Liver (tissue), 9 donors: ENCODE data around the gene ST3GAL4. TPM values are rescaled to one million over a fixed set of nuclear protein-coding genes. Genes with fewer than 3 reads are reported as not detected.

Source experiments
- DNase-seq: peaks from one replicate; pipeline ENCODE4 v3.0.0-alpha.2; 2017; ENCODE audit warnings: low spot score
- H3K27ac ChIP-seq, 2 donors: one replicate each; pipeline ENCODE4 v1.7.0; 2013; ENCODE audit warnings: inconsistent platforms in 2 of 2, low read length in 2 of 2, control low read depth in 1 of 2, low read depth in 1 of 2, mild to moderate bottlenecking in 1 of 2
- H3K27me3 ChIP-seq, 4 donors: one replicate each; pipeline versions ENCODE4 v1.6.1 to v1.7.0; 2013; ENCODE audit warnings: low read length in 3 of 4, inconsistent platforms in 1 of 4, mild to moderate bottlenecking in 1 of 4, moderate library complexity in 1 of 4; ENCODE audit not compliant: control insufficient read depth in 4 of 4, insufficient read depth in 4 of 4
- H3K36me3 ChIP-seq, 4 donors: one replicate each; pipeline versions ENCODE4 v1.6.1 to v1.7.0; 2013; ENCODE audit warnings: low read length in 3 of 4, mild to moderate bottlenecking in 3 of 4, low read depth in 1 of 4, moderate library complexity in 1 of 4; ENCODE audit not compliant: control insufficient read depth in 4 of 4, insufficient read depth in 3 of 4
- H3K4me1 ChIP-seq, 4 donors: one replicate each; pipeline versions ENCODE4 v1.6.1 to v1.7.0; 2013; ENCODE audit warnings: low read length in 3 of 4, mild to moderate bottlenecking in 3 of 4, moderate library complexity in 1 of 4; ENCODE audit not compliant: control insufficient read depth in 4 of 4, insufficient read depth in 4 of 4
- H3K4me3 ChIP-seq, 3 donors: one replicate each; pipeline versions ENCODE4 v1.6.1 to v1.7.0; 2013; ENCODE audit warnings: low read length in 3 of 3, control low read depth in 1 of 3, low read depth in 1 of 3, mild to moderate bottlenecking in 1 of 3
- H3K9ac ChIP-seq, 2 donors: one replicate each; pipeline ENCODE4 v1.7.0; 2013; ENCODE audit warnings: low read length in 2 of 2, mild to moderate bottlenecking in 2 of 2, moderate library complexity in 2 of 2, control low read depth in 1 of 2, low read depth in 1 of 2
- H3K9me3 ChIP-seq, 4 donors: one replicate each; pipeline versions ENCODE4 v1.6.1 to v1.7.0; 2013; ENCODE audit warnings: low read length in 3 of 4; ENCODE audit not compliant: control insufficient read depth in 4 of 4
- EGR1 ChIP-seq, 2 donors: IDR thresholded peaks; 2 replicates each; pipeline ENCODE4 v1.6.1; 2016 to 2018; ENCODE audit warnings: antibody characterized with exemption in 2 of 2, low read depth in 2 of 2
- FOXA1 ChIP-seq: IDR thresholded peaks from 2 replicates; pipeline ENCODE4 v1.6.1; 2016; ENCODE audit warnings: antibody characterized with exemption
- FOXA2 ChIP-seq: IDR thresholded peaks from 2 replicates; pipeline ENCODE4 v1.6.1; 2016; ENCODE audit warnings: antibody characterized with exemption
- HNF4A ChIP-seq, 2 donors: conservative IDR thresholded peaks; 2 replicates each; pipeline ENCODE4 v1.6.1; 2016; ENCODE audit warnings: antibody characterized with exemption in 2 of 2, mild to moderate bottlenecking in 2 of 2
- HNF4G ChIP-seq: IDR thresholded peaks from 2 replicates; pipeline ENCODE4 v1.6.1; 2016; ENCODE audit warnings: antibody characterized with exemption
- JUND ChIP-seq, 2 donors: IDR thresholded peaks; 2 replicates each; pipeline ENCODE4 v1.6.1; 2016; ENCODE audit warnings: antibody characterized with exemption in 2 of 2
- NR2F2 ChIP-seq: IDR thresholded peaks from 2 replicates; pipeline ENCODE4 v1.6.1; 2016; ENCODE audit warnings: antibody characterized with exemption
- RXRA ChIP-seq, 2 donors: IDR thresholded peaks; 2 replicates each; pipeline ENCODE4 v1.6.1; 2017 to 2018; ENCODE audit warnings: antibody characterized with exemption in 2 of 2, mild to moderate bottlenecking in 1 of 2
- SP1 ChIP-seq: IDR thresholded peaks from 2 replicates; pipeline ENCODE4 v1.6.1; 2018; ENCODE audit warnings: antibody characterized with exemption, mild to moderate bottlenecking
- TAF1 ChIP-seq: conservative IDR thresholded peaks from 2 replicates; pipeline ENCODE4 v1.6.1; 2016; ENCODE audit warnings: antibody characterized with exemption, mild to moderate bottlenecking
- YY1 ChIP-seq: IDR thresholded peaks from 2 replicates; pipeline ENCODE4 v1.6.1; 2016; ENCODE audit warnings: antibody characterized with exemption, mild to moderate bottlenecking
- WGBS: extraction: QIAGEN DNeasy Blood & Tissue Kit; methylation state at CpG from one replicate; pipeline ENCODE4 v1.1.7; 2013; 5-methylcytosine and 5-hydroxymethylcytosine counted together
- polyA plus RNA-seq, 2 donors: library from polyadenylated mRNA; stranded (reverse) in 1 of 2; unstranded in 1 of 2; fragments of 200-250 nt in 1 of 2; fragments of >200 nt in 1 of 2; fragmentation: Nextera tagmentation in 1 of 2; extraction: Ambion mirVana in 1 of 2; gene quantifications; one replicate each; pipeline versions ENCODE4 v1.2.1 to v1.2.3, GENCODE V29; 2013 to 2015
- total RNA-seq, 2 donors: library from RNA; depleted of rRNA; stranded (reverse); fragments of >200 nt; gene quantifications; one replicate each; pipeline ENCODE4 v1.2.3, GENCODE V29; 2014
- TF ChIP-seq, protein P1 (sequence below): IDR thresholded peaks from 2 replicates; pipeline ENCODE4 v1.6.1; 2016; ENCODE audit warnings: antibody characterized with exemption, mild to moderate bottlenecking
- TF ChIP-seq, protein P2 (sequence below): fragments of 150-350 bp; IDR thresholded peaks from 2 replicates; pipeline ENCODE4 v1.5.1; 2017; ENCODE audit warnings: improper control_type of control experiment, low read depth, low read length; ENCODE audit not compliant: missing input control
- TF ChIP-seq, protein P3 (sequence below): IDR thresholded peaks from 2 replicates; pipeline ENCODE4 v1.6.1; 2016; ENCODE audit warnings: antibody characterized with exemption
- donor health status: healthy.
- donor health status: healthy.
- donor health status: healthy.
- donor health status: healthy.
- donor health status: healthy.

Gene ST3GAL4
- total and polyA plus RNA-seq, 4 donors, result 4.5 to 18.4 (median 10.6) TPM

DNA sequence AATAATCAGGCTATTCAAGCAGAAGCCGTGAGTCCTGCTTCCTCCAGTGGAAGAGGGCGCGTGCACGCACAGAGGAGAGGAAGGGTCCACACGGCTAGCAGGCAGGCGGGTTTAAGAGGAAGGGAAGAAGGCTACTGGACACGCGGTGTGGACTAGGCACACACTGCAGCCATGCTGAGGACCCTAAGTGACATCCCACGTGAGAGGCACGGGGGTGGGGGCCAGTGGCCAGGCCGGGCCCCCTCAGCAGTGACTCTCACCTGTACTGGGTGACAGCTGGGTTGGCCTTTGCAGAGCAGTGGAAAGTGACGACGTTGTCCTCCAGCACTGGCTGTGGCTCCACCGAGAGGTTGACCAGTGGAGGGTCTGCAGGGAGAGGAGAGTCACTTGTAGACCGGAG is 100.6 kb downstream of the ST3GAL4 start:
- WGBS, result 90% methylated on average over 15 of the region's 15 CpGs
- Histone ChIP-seq H3K9me3 (no peaks in the 10 kb centered on the region), H3K4me3 (no peak overlapping the region), H3K36me3 (no peaks in the 10 kb centered on the region), H3K4me1 (no peaks in the 10 kb centered on the region), H3K27me3 (no peaks in the 10 kb centered on the region), H3K9ac (no peak overlapping the region), H3K27ac (no peak overlapping the region)
- TF ChIP-seq NR2F2 (no peak), YY1 (no peak), SP1 (no peak)
- DNase-seq, result no peak

DNA sequence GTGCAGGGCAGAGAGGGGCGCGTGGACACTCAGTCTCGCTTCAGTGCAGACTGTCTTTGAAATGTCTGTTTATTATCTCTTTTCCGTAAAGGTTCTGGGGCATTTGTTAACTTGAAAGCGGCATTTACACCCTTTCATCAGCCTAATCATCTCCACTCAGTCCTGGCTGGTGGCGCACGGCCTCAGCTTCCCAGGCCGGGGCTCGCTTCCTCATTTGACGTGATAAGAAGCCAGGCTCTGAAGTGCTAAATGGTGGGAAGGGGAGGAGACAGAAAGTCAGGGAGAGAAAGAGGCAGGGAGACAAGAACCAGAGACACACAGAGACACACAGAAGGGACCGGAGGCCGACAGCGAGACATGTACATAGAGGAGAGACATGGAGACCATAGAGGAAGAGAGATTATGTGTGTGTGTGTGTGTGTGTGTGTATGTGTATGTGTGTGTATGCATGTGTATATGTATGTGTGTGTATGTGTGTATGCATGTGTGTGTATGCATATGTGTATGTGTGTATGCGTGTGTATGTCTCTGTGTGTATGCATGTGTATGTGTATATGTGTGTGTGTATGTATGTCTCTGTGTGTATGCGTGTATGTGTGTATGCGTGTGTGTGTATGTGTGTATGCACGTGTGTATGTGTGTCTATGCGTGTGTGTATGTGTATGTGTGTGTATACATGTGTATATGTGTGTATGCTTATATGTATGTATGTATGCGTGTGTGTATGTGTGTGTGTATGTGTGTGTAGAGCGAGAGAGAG is 101.5 kb downstream of the ST3GAL4 start:
- no peak overlapping the region for H3K9ac ChIP-seq
- H3K9me3 ChIP-seq, result no peaks in the 10 kb centered on the region
- H3K4me3 ChIP-seq, result no peak overlapping the region
- no peaks in the 10 kb centered on the region for H3K36me3 ChIP-seq
- H3K27ac ChIP-seq, result no peak overlapping the region
- WGBS, result 74% methylated on average over 20 of the region's 20 CpGs
- DNase-seq, result no peak
- TF ChIP-seq FOXA1 (no peak), RXRA (IDR thresholded peaks at IDR 0.05) (no peak), EGR1 (IDR thresholded peaks at IDR 0.05; ENCODE audit: low read depth in 2 of 2) (no peak), TAF1 (no peak), HNF4A (conservative IDR thresholded peaks at IDR 0.05) (no peak), NR2F2 (no peak), FOXA2 (no peak), HNF4G (no peak)
- TF ChIP-seq, protein P1, sequence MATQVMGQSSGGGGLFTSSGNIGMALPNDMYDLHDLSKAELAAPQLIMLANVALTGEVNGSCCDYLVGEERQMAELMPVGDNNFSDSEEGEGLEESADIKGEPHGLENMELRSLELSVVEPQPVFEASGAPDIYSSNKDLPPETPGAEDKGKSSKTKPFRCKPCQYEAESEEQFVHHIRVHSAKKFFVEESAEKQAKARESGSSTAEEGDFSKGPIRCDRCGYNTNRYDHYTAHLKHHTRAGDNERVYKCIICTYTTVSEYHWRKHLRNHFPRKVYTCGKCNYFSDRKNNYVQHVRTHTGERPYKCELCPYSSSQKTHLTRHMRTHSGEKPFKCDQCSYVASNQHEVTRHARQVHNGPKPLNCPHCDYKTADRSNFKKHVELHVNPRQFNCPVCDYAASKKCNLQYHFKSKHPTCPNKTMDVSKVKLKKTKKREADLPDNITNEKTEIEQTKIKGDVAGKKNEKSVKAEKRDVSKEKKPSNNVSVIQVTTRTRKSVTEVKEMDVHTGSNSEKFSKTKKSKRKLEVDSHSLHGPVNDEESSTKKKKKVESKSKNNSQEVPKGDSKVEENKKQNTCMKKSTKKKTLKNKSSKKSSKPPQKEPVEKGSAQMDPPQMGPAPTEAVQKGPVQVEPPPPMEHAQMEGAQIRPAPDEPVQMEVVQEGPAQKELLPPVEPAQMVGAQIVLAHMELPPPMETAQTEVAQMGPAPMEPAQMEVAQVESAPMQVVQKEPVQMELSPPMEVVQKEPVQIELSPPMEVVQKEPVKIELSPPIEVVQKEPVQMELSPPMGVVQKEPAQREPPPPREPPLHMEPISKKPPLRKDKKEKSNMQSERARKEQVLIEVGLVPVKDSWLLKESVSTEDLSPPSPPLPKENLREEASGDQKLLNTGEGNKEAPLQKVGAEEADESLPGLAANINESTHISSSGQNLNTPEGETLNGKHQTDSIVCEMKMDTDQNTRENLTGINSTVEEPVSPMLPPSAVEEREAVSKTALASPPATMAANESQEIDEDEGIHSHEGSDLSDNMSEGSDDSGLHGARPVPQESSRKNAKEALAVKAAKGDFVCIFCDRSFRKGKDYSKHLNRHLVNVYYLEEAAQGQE, result no peak
- TF ChIP-seq, protein P2, sequence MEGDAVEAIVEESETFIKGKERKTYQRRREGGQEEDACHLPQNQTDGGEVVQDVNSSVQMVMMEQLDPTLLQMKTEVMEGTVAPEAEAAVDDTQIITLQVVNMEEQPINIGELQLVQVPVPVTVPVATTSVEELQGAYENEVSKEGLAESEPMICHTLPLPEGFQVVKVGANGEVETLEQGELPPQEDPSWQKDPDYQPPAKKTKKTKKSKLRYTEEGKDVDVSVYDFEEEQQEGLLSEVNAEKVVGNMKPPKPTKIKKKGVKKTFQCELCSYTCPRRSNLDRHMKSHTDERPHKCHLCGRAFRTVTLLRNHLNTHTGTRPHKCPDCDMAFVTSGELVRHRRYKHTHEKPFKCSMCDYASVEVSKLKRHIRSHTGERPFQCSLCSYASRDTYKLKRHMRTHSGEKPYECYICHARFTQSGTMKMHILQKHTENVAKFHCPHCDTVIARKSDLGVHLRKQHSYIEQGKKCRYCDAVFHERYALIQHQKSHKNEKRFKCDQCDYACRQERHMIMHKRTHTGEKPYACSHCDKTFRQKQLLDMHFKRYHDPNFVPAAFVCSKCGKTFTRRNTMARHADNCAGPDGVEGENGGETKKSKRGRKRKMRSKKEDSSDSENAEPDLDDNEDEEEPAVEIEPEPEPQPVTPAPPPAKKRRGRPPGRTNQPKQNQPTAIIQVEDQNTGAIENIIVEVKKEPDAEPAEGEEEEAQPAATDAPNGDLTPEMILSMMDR, result no peak
- no peaks in the 10 kb centered on the region for H3K27me3 ChIP-seq
- H3K4me1 ChIP-seq, result no peaks in the 10 kb centered on the region

DNA sequence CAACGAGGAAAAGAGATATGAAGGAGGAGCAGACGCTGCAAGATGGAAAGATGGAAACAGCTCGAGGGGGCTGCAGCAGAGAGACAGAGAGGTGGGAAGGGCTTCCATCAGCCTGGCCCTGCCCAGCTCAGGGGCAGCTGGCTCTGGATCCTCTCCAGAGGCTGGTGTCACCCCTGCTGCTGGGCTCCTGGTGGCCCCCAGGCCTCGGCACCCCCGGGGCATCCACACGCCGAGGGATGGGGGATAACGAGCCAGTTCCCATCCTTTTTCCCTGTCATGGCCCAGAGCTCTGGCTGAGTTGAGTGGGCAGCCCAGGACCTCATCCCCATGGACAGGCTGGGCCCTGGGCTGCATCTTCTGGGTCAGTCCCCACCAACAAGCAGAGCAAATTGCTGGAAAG is 102.3 kb downstream of the ST3GAL4 start:
- Histone ChIP-seq H3K27me3 (no peaks in the 10 kb centered on the region), H3K9ac (no peak overlapping the region), H3K27ac (no peak overlapping the region), H3K4me3 (no peak overlapping the region), H3K9me3 (no peaks in the 10 kb centered on the region), H3K36me3 (no peaks in the 10 kb centered on the region), H3K4me1 (no peaks in the 10 kb centered on the region)
- WGBS, result 81% methylated on average over 8 of the region's 8 CpGs
- DNase-seq, result no peak
- TF ChIP-seq, protein P3, sequence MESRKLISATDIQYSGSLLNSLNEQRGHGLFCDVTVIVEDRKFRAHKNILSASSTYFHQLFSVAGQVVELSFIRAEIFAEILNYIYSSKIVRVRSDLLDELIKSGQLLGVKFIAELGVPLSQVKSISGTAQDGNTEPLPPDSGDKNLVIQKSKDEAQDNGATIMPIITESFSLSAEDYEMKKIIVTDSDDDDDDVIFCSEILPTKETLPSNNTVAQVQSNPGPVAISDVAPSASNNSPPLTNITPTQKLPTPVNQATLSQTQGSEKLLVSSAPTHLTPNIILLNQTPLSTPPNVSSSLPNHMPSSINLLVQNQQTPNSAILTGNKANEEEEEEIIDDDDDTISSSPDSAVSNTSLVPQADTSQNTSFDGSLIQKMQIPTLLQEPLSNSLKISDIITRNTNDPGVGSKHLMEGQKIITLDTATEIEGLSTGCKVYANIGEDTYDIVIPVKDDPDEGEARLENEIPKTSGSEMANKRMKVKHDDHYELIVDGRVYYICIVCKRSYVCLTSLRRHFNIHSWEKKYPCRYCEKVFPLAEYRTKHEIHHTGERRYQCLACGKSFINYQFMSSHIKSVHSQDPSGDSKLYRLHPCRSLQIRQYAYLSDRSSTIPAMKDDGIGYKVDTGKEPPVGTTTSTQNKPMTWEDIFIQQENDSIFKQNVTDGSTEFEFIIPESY, result no peak
- TF ChIP-seq, protein P2, result no peak
- TF ChIP-seq RXRA (IDR thresholded peaks at IDR 0.05) (no peak), HNF4A (conservative IDR thresholded peaks at IDR 0.05) (no peak), JUND (IDR thresholded peaks at IDR 0.05) (no peak), NR2F2 (no peak)
- TF ChIP-seq, protein P1, result no peak
